ENCODE measurements around the gene ARID4B.

The ARID4B gene

GRCh38 chr1:235326719-235327558, 1.0 kb downstream of the ARID4B start (continued):
- no peak; the same call in 1 of the 2 replicates for TF ChIP-seq YY1 (tag by site-specific recombination; IDR thresholded peaks at IDR 0.05)
- no peak for TF ChIP-seq ZNF174 (tag by site-specific recombination; IDR thresholded peaks at IDR 0.05)
- TF ChIP-seq ZNF830 (tag by site-specific recombination; IDR thresholded peaks at IDR 0.05; ENCODE audit: low read depth), result no peak
- TF ChIP-seq ZNF416 (tag by site-specific recombination; IDR thresholded peaks at IDR 0.05), result no peak
- no peak for TF ChIP-seq ZNF549 (tag by site-specific recombination; IDR thresholded peaks at IDR 0.05)
- TF ChIP-seq ZNF23 (tag by site-specific recombination; IDR thresholded peaks at IDR 0.05; ENCODE audit: borderline replicate concordance), result no peak
- no peak for TF ChIP-seq ZBTB6 (tag by site-specific recombination; IDR thresholded peaks at IDR 0.05)
- TF ChIP-seq ZNF843 (tag by site-specific recombination; IDR thresholded peaks at IDR 0.05), result no peak
- TF ChIP-seq ZNF610 (tag by site-specific recombination; IDR thresholded peaks at IDR 0.05; ENCODE audit: borderline replicate concordance), result no peak
- peak; percentile 54 for TF ChIP-seq GLIS2 (tag by site-specific recombination; IDR thresholded peaks at IDR 0.05)
- TF ChIP-seq ZBTB8A (tag by site-specific recombination; IDR thresholded peaks at IDR 0.05), result no peak
- TF ChIP-seq ZNF362 (tag by site-specific recombination; IDR thresholded peaks at IDR 0.05), result no peak
- 0 out of 2 replicates have a peak, but pooled peaks have one; percentile 26 for TF ChIP-seq ZNF518A (tag by site-specific recombination; conservative IDR thresholded peaks at IDR 0.05; ENCODE audit: low read depth)
- no peak for TF ChIP-seq SP3 (tag by site-specific recombination; IDR thresholded peaks at IDR 0.05)
- no peak for TF ChIP-seq ZNF473 (tag by site-specific recombination; IDR thresholded peaks at IDR 0.05)
- TF ChIP-seq ZNF202 (tag by site-specific recombination; IDR thresholded peaks at IDR 0.05; ENCODE audit: borderline replicate concordance), result no peak
- TF ChIP-seq MEIS1 (CRISPR knock-in tag; IDR thresholded peaks at IDR 0.05; ENCODE audit: borderline replicate concordance), result peak; percentile 32; the same call in 1 of the 2 replicates
- no peak for TF ChIP-seq ZSCAN5A (tag by site-specific recombination; IDR thresholded peaks at IDR 0.05)
- no peak for TF ChIP-seq ZNF777 (tag by site-specific recombination; IDR thresholded peaks at IDR 0.05; ENCODE audit: borderline replicate concordance)
- no peak for TF ChIP-seq ZNF701 (tag by site-specific recombination; IDR thresholded peaks at IDR 0.05)
- no peak for TF ChIP-seq ZNF624 (tag by site-specific recombination; IDR thresholded peaks at IDR 0.05)
- no peak for TF ChIP-seq ZNF623 (tag by site-specific recombination; IDR thresholded peaks at IDR 0.05)
- TF ChIP-seq TSHZ1 (tag by site-specific recombination; IDR thresholded peaks at IDR 0.05; ENCODE audit: borderline replicate concordance), result no peak
- TF ChIP-seq PRDM1 (tag by site-specific recombination; IDR thresholded peaks at IDR 0.05), result no peak
- no peak for TF ChIP-seq ZNF211 (tag by site-specific recombination; IDR thresholded peaks at IDR 0.05; ENCODE audit: low read depth)
- TF ChIP-seq ZNF366 (tag by site-specific recombination; conservative IDR thresholded peaks at IDR 0.05), result no peak
- TF ChIP-seq ZXDB (tag by site-specific recombination; IDR thresholded peaks at IDR 0.05), result peak; percentile 43; the same call in 1 of the 2 replicates
- TF ChIP-seq ZNF155 (tag by site-specific recombination; IDR thresholded peaks at IDR 0.05), result no peak
